SK-N-SH treated with all-trans-retinoic acid at 6 μM for 48 hours (cell line): Measurements from ENCODE around the gene AGMO.

ENCODE experiments used
- ATAC-seq: fragments of 200-7000 bp; cut with Tn5 transposase; 3 replicates; pipeline ENCODE4 v1.9.1; 2020; ENCODE audit warnings: mild to moderate bottlenecking, moderate library complexity
- BACH2 ChIP-seq: fragments of 250-450 bp; sonication (Bioruptor Pico); IDR thresholded peaks from 2 replicates; pipeline ENCODE4 v1.9.0; 2021; ENCODE audit warnings: mild to moderate bottlenecking, borderline replicate concordance
- CREB5 ChIP-seq: fragments of 250-450 bp; sonication (Bioruptor Pico); IDR thresholded peaks from 2 replicates; pipeline ENCODE4 v1.5.1; 2020; ENCODE audit warnings: low read depth, mild to moderate bottlenecking, moderate library complexity
- CSDC2 ChIP-seq: fragments of 250-450 bp; sonication (Bioruptor Pico); IDR thresholded peaks from 2 replicates; pipeline ENCODE4 v1.5.0; 2020; ENCODE audit warnings: mild to moderate bottlenecking, moderate library complexity
- ESRRG ChIP-seq: fragments of 250-450 bp; sonication (Bioruptor Pico); IDR thresholded peaks from 2 replicates; pipeline ENCODE4 v1.6.1; 2021; ENCODE audit warnings: mild to moderate bottlenecking
- GLIS3 ChIP-seq: fragments of 250-450 bp; sonication (Bioruptor Pico); IDR thresholded peaks from 2 replicates; pipeline ENCODE4 v1.5.0; 2020; ENCODE audit warnings: mild to moderate bottlenecking, moderate library complexity
- ISL1 ChIP-seq: fragments of 250-450 bp; sonication (Bioruptor Pico); IDR thresholded peaks from 2 replicates; pipeline ENCODE4 v2.1.2; 2022; ENCODE audit warnings: mild to moderate bottlenecking, moderate library complexity
- OSR1 ChIP-seq: fragments of 250-450 bp; sonication (Bioruptor Pico); IDR thresholded peaks from 2 replicates; pipeline ENCODE4 v1.8.0; 2022; ENCODE audit warnings: moderate library complexity, mild to moderate bottlenecking, inconsistent platforms
- RARB ChIP-seq: fragments of 250-450 bp; sonication (Bioruptor Pico); IDR thresholded peaks from 2 replicates; pipeline ENCODE4 v1.8.0; 2021; ENCODE audit warnings: mild to moderate bottlenecking, moderate library complexity
- SNAI2 ChIP-seq: fragments of 250-450 bp; sonication (Bioruptor Pico); IDR thresholded peaks from 2 replicates; pipeline ENCODE4 v1.5.0; 2020; ENCODE audit warnings: mild to moderate bottlenecking, moderate library complexity
- TCF4 ChIP-seq: fragments of 250-450 bp; sonication (Bioruptor Pico); IDR thresholded peaks from 2 replicates; pipeline ENCODE4 v1.8.0; 2021; ENCODE audit warnings: mild to moderate bottlenecking, moderate library complexity, borderline replicate concordance
- TOX ChIP-seq: fragments of 250-450 bp; sonication (Bioruptor Pico); IDR thresholded peaks from 2 replicates; pipeline ENCODE4 v1.8.0; 2021; ENCODE audit warnings: mild to moderate bottlenecking, moderate library complexity, borderline replicate concordance
- ZC3H10 ChIP-seq: fragments of 250-450 bp; sonication (Bioruptor Pico); IDR thresholded peaks from 2 replicates; pipeline ENCODE4 v1.5.1; 2021; ENCODE audit warnings: mild to moderate bottlenecking, moderate library complexity
- ZFP3 ChIP-seq: fragments of 250-450 bp; sonication (Bioruptor Pico); IDR thresholded peaks from 2 replicates; pipeline ENCODE4 v1.5.0; 2020; ENCODE audit warnings: mild to moderate bottlenecking, moderate library complexity
- ZFP30 ChIP-seq: fragments of 450-650 bp; formaldehyde crosslinking; IDR thresholded peaks from 2 replicates; pipeline ENCODE4 v1.5.0; 2022; ENCODE audit warnings: mild to moderate bottlenecking, moderate library complexity
- ZNF565 ChIP-seq: fragments of 450-650 bp; formaldehyde crosslinking; conservative IDR thresholded peaks from 2 replicates; pipeline ENCODE4 v1.5.0; 2020; ENCODE audit warnings: low read depth, mild to moderate bottlenecking, moderate library complexity
- ZNF70 ChIP-seq: fragments of 450-650 bp; formaldehyde crosslinking; IDR thresholded peaks from 2 replicates; pipeline ENCODE4 v1.5.0; 2020; ENCODE audit warnings: mild to moderate bottlenecking, moderate library complexity
- ZNF8 ChIP-seq: fragments of 450-650 bp; formaldehyde crosslinking; IDR thresholded peaks from 2 replicates; pipeline ENCODE4 v1.5.0; 2020; ENCODE audit warnings: mild to moderate bottlenecking, moderate library complexity
- TF ChIP-seq, protein P1 (sequence below): fragments of 250-450 bp; sonication (Bioruptor Pico); IDR thresholded peaks from 2 replicates; pipeline ENCODE4 v1.8.0; 2021; ENCODE audit warnings: low read depth, mild to moderate bottlenecking, moderate library complexity, borderline replicate concordance
- TF ChIP-seq, protein P2 (sequence below): fragments of 250-450 bp; sonication (Bioruptor Pico); IDR thresholded peaks from 2 replicates; pipeline ENCODE4 v1.8.0; 2020; ENCODE audit warnings: mild to moderate bottlenecking, moderate library complexity, borderline replicate concordance
- TF ChIP-seq, protein P3 (sequence below): fragments of 250-450 bp; sonication (Bioruptor Pico); IDR thresholded peaks from 2 replicates; pipeline ENCODE4 v1.5.1; 2021; ENCODE audit warnings: mild to moderate bottlenecking, moderate library complexity
- TF ChIP-seq, protein P4 (sequence below): fragments of 250-450 bp; sonication (Bioruptor Pico); IDR thresholded peaks from 2 replicates; pipeline ENCODE4 v1.5.0; 2020; ENCODE audit warnings: mild to moderate bottlenecking, moderate library complexity

Gene AGMO

DNA sequence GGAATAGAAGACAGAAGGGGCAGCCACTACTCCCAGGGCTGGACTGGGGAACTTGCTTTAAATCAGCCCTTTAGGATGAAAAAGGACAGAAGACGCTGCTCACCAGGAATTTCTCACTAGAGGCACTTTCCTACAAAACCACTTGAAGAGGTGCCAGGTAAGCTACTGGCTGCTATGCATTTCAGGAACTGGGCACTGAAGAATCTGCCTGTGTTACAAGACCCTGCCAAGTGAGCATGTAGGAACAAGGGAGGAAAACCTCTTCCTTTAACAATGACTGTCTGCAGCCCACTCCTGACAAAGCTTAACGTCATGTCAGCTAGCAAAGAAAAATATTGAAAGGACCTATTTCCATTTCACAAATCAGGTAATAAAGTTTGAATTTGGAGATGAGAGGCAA is 5.8 kb upstream of the AGMO start:
- ATAC-seq = no peak
- TF ChIP-seq, protein P1, sequence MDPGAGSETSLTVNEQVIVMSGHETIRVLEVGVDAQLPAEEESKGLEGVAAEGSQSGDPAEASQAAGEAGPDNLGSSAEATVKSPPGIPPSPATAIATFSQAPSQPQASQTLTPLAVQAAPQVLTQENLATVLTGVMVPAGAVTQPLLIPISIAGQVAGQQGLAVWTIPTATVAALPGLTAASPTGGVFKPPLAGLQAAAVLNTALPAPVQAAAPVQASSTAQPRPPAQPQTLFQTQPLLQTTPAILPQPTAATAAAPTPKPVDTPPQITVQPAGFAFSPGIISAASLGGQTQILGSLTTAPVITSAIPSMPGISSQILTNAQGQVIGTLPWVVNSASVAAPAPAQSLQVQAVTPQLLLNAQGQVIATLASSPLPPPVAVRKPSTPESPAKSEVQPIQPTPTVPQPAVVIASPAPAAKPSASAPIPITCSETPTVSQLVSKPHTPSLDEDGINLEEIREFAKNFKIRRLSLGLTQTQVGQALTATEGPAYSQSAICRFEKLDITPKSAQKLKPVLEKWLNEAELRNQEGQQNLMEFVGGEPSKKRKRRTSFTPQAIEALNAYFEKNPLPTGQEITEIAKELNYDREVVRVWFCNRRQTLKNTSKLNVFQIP (CRISPR knock-in tag) = no peak
- no peak for TF ChIP-seq TCF4
- TF ChIP-seq, protein P2, sequence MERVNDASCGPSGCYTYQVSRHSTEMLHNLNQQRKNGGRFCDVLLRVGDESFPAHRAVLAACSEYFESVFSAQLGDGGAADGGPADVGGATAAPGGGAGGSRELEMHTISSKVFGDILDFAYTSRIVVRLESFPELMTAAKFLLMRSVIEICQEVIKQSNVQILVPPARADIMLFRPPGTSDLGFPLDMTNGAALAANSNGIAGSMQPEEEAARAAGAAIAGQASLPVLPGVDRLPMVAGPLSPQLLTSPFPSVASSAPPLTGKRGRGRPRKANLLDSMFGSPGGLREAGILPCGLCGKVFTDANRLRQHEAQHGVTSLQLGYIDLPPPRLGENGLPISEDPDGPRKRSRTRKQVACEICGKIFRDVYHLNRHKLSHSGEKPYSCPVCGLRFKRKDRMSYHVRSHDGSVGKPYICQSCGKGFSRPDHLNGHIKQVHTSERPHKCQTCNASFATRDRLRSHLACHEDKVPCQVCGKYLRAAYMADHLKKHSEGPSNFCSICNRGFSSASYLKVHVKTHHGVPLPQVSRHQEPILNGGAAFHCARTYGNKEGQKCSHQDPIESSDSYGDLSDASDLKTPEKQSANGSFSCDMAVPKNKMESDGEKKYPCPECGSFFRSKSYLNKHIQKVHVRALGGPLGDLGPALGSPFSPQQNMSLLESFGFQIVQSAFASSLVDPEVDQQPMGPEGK = no peak

DNA sequence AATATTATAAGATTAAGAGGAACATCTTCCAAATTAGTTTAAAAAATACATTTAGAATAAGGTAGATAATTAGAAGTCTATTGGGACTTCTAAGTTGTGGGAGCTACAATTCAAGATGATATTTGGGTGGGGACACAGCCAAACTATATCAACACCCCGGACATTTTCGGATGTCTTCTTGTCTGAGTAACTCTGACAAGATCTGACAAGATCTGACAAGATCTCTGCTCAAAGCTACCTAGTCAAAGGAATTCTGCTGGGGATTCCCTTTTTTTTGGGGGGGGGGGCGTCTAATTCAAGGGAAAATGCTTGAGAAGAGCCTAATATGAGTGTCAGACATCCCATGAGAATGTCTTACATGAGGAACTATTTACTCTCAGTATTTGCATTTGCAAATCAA is 5.2 kb upstream of the AGMO start:
- no peak for TF ChIP-seq RARB
- TF ChIP-seq BACH2 (CRISPR knock-in tag) = no peak
- TF ChIP-seq, protein P3, sequence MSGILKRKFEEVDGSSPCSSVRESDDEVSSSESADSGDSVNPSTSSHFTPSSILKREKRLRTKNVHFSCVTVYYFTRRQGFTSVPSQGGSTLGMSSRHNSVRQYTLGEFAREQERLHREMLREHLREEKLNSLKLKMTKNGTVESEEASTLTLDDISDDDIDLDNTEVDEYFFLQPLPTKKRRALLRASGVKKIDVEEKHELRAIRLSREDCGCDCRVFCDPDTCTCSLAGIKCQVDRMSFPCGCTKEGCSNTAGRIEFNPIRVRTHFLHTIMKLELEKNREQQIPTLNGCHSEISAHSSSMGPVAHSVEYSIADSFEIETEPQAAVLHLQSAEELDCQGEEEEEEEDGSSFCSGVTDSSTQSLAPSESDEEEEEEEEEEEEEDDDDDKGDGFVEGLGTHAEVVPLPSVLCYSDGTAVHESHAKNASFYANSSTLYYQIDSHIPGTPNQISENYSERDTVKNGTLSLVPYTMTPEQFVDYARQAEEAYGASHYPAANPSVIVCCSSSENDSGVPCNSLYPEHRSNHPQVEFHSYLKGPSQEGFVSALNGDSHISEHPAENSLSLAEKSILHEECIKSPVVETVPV (CRISPR knock-in tag) = no peak
- no peak for TF ChIP-seq ZFP3 (CRISPR knock-in tag)
- TF ChIP-seq ZFP30 (CRISPR knock-in tag) = no peak
- TF ChIP-seq ZNF565 = no peak
- TF ChIP-seq CSDC2 (CRISPR knock-in tag) = no peak
- no peak for TF ChIP-seq ZNF8 (CRISPR knock-in tag)
- TF ChIP-seq, protein P1 (CRISPR knock-in tag) = no peak
- no peak for ATAC-seq

DNA sequence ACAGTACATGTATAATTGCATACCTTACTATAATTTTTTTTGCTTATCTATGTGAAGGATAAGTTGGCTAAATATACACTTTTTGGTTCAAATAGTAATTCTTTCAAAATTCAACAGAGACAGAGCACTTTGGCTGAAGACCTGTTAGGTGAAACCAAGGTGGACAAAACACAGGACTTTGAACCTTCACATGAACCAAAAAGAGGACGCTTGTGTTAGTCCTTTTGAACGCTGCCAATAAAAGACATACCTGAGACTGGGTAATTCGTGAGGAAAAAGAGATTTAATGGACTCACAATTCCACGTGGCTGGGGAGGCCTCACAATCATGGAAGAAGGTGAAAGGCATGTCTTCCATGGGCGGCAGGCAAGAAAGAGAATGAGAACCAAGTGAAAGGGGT is 4.7 kb upstream of the AGMO start:
- TF ChIP-seq GLIS3 (CRISPR knock-in tag) (no peak), ZNF565 (no peak), ZNF70 (CRISPR knock-in tag) (no peak)
- ATAC-seq = no peak

GRCh38 chr7:15560968-15561367 is 847 bp downstream of the AGMO start:
- no peak for ATAC-seq
- TF ChIP-seq TCF4 (no peak), ZNF565 (no peak), OSR1 (no peak), RARB (no peak), ZNF70 (CRISPR knock-in tag) (no peak), ESRRG (no peak), GLIS3 (CRISPR knock-in tag) (no peak), SNAI2 (CRISPR knock-in tag) (no peak), ZFP30 (CRISPR knock-in tag) (no peak), CSDC2 (CRISPR knock-in tag) (no peak), TOX (CRISPR knock-in tag) (no peak), ZNF8 (CRISPR knock-in tag) (no peak), ZC3H10 (CRISPR knock-in tag) (no peak), BACH2 (CRISPR knock-in tag) (no peak), CREB5 (CRISPR knock-in tag) (no peak), ISL1 (CRISPR knock-in tag) (no peak)
- TF ChIP-seq, protein P3 (CRISPR knock-in tag) = no peak
- TF ChIP-seq, protein P4, sequence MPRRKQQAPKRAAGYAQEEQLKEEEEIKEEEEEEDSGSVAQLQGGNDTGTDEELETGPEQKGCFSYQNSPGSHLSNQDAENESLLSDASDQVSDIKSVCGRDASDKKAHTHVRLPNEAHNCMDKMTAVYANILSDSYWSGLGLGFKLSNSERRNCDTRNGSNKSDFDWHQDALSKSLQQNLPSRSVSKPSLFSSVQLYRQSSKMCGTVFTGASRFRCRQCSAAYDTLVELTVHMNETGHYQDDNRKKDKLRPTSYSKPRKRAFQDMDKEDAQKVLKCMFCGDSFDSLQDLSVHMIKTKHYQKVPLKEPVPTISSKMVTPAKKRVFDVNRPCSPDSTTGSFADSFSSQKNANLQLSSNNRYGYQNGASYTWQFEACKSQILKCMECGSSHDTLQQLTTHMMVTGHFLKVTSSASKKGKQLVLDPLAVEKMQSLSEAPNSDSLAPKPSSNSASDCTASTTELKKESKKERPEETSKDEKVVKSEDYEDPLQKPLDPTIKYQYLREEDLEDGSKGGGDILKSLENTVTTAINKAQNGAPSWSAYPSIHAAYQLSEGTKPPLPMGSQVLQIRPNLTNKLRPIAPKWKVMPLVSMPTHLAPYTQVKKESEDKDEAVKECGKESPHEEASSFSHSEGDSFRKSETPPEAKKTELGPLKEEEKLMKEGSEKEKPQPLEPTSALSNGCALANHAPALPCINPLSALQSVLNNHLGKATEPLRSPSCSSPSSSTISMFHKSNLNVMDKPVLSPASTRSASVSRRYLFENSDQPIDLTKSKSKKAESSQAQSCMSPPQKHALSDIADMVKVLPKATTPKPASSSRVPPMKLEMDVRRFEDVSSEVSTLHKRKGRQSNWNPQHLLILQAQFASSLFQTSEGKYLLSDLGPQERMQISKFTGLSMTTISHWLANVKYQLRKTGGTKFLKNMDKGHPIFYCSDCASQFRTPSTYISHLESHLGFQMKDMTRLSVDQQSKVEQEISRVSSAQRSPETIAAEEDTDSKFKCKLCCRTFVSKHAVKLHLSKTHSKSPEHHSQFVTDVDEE (CRISPR knock-in tag) = no peak
- TF ChIP-seq, protein P1 (CRISPR knock-in tag) = no peak
